A204.1 (cell line): ENCODE measurements around the gene ARHGAP27.

Experiments
- FAIRE-seq: peaks from 2 replicates; lab custom pipeline; 2012; peaks lifted over from hg19 to GRCh38; lab: Jason Lieb, UNC

ARHGAP27 gene

DNA sequence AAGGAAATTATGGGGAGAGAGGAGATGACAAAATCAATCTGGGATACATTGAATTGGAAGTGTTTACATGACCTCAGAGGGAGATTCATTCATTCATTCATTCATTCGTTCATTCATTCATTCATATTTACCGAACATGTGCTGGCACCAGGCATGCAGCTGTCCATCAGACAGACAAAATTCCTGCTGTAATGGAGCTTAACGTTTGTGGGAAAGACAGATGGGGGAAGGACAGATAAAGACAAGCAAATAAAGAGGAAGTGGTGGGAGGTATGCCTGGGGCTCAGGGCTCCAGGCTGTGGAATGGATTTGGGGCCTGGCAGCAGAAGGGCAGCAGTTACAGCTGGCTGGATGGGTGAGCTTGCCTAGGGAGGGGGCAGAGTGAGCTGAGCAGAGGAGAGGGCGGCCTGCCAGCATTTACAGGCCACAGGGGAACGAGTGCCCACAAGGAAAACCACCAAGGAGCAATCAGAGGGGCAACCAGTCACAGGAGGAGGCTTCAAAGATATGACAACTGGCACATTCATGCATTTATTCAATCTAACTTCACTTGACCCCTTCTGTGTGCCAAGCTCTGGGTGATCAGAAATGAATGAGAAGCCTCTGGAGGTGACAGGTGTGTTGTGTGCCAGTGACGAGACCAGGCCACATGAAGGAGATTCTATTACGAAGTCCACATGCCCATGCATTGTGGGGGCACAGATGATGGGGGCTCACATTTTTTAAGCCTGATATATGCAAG is 48.5 kb downstream of the ARHGAP27 start:
- no peak for FAIRE-seq

- no peak for FAIRE-seq
These were observed 49.7 kb downstream of the ARHGAP27 start for GRCh38 chr17:45383003-45383402.

GRCh38 chr17:45382226-45382625 is 50.4 kb downstream of the ARHGAP27 start:
- FAIRE-seq, result no peak

- FAIRE-seq, result no peak
These were observed 51.7 kb downstream of the ARHGAP27 start for GRCh38 chr17:45380991-45381390.

- FAIRE-seq, result no peak
These were observed 52.5 kb downstream of the ARHGAP27 start for GRCh38 chr17:45380046-45380765.

- no peak for FAIRE-seq
These were observed 55.3 kb downstream of the ARHGAP27 start for GRCh38 chr17:45377401-45377800.

DNA sequence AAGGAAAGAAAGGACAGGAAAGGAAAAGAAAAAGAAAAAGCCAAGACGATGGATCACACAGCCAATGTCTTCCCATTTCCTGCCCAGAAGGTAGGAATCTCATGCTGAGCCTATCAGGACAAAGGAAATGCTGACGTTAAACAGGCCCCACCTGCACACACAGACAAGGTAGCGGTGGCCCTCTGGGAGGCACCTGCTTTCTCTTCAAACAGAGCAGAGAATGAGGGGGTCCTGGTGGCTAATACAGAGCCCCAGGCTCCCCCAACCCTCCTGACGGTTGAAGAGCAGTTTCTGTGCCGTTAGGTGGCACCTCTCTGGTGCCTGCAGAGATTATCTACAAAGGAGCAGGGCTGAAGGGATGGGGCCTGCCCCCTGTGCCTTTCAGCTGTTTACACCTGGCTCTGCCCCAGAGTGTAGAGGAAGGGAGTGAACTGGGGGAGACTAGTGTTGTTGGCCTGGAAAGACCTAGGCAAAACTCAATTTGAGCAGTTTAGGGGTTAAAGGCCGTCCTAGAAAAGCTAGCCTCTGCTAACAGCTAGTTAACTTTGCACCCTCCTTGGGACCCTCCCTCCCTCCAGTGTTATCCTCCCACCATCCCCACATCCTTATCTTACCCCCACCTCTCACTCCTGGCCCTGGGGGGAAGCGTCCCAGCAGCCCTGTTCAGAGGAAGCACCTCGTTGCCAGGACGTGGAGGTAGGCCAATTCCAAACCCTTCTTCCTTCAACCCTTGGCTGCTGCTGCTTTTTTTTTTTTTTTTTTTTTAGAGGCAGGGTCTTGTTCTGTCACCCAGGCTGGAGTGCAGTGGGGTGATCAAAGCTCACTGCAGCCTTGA is 56.3 kb downstream of the ARHGAP27 start:
- FAIRE-seq, result no peak

DNA sequence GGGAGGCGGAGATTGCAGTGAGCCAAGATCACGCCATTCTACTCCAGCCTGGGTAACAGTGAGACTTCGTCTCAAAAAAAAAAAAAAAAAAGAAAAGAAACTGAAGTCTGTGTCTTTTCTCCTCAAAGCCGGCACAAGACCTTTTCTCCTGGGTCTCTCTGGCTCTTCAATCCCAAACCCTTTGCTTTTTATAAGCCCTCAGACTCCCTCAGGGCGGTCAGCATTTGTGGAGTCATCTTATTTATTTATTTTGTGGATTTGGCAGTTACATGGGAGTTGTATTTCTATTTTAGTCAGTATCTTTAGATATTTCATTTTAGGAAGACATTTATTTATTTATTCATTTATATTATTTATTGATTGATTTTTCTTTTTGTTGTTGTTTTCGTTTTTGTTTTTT is 58.2 kb downstream of the ARHGAP27 start:
- no peak for FAIRE-seq

DNA sequence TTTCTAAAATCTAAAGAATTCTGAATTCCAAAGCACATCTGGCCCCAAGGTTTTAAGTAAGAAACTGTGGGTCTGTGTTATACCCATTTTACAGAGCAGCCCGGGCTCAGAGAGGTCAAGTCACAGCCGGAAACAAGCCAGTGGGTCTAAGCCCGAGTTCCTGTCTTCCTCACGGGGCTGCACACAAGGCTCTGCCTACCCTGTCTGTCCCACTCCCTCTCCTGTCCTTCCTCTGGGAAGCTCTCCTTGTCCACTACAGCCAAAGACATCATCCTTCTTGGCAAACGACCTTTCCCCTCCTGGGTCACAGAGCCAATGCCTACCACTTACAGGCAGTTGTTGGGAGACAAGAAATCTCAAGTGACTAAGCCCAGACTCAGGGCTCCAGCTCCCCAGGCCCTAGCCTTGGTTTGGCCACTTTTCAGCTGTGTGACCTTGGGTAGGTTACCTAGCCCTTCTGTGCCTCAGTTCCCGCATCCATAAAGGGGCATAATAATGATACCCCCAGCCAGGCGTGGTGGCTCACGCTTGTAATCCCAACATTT is 60.3 kb downstream of the ARHGAP27 start:
- no peak for FAIRE-seq

GRCh38 chr17:45371414-45372324 is 61.0 kb downstream of the ARHGAP27 start:
- FAIRE-seq, result peak; percentile 85

DNA sequence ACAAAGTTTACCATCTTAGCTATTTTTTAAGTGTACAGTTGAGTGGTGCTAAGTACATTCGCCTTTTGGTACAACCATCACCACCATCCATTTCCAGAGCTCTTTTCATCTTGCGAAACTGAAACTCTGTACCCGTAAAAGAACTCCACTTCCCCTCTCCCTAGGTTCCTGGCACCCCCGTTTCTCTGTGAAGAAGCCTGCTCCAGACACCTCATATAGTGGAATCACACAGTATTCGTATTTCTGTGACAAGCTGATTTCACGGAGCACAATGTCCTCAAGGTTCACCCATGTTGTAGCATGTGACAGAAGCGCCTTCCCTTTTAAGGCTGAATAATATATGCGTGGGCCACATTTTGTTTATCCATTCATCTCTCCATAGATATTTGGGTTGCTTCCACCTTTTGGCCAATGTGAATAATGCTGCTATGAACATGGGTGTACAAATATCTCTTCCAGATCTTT is 61.7 kb downstream of the ARHGAP27 start:
- FAIRE-seq, result no peak

DNA sequence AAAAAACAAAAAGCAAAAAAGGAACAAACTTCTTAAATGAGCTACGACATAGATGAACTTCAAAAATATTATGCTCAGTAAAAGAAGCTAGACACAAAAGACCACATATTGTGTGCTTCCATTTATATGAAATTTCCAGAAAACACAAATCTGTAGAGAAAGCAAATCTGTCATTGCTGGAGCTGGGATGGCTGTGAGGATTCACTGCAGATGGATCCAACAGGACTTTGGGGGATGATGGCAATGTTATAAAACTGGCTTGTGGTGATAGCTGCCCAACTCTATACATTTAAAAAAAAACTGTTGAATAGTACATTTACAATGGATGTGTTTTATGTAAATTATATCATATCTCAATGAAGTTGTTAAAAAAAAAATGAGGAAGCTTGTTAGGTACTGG is 63.2 kb downstream of the ARHGAP27 start:
- FAIRE-seq, result no peak

DNA sequence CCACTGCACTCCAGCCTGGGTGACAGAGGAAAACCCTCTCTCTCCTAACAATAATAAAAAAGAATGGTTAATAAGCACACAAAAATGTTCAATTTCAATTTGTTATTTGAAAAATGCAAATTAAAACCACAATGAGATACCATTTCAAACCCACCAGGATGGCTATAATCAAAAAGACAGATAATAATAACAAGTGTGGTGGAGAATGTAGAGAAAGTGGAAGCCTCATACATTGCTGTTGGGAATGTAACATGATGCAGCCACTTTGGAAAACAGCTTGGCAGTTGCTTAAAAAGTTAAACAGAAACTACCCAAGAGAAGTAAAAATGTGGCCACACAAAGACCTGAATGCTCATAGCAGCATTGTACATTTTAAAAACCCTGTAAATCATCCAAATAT is 64.0 kb downstream of the ARHGAP27 start:
- FAIRE-seq, result peak; percentile 89

DNA sequence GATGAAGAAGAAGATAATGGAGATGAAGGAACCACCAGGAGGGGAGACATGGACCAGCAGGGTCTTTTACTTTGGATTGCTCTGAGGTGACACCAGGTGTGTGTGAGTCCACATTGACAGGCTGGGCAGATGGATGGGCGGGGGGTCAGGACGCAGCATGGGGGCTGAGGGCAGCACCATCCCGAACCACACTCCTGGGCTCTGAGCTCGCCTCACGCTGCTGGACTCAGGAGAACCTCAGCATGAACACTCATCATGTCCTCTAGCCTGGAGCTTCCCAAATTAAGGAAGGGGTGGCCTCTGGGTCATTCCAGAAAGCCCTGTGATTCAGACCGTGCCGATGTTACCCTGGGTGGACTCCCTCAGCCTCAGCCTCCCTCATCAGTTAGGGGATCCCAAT is 65.5 kb downstream of the ARHGAP27 start:
- FAIRE-seq, result no peak

DNA sequence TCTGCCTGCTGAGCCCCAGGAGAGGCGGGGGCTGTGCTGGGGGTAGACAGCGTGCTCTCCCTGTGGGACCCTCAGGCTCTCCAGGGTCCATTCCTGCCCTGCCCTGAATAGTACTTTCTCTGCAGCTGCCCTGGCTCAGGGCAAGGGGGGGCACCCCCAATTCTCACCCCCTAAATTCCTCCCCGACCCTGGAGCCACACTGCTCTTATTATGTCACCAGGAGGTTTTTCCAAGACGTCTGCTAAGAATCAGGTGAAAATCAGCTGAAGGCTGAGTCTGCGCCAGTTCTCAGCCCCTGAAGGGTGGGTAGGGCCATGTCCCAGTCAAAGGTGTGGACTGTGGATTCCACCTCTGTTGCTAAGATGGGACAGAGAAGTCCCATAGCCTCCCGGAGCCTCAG is 66.0 kb downstream of the ARHGAP27 start:
- no peak for FAIRE-seq

DNA sequence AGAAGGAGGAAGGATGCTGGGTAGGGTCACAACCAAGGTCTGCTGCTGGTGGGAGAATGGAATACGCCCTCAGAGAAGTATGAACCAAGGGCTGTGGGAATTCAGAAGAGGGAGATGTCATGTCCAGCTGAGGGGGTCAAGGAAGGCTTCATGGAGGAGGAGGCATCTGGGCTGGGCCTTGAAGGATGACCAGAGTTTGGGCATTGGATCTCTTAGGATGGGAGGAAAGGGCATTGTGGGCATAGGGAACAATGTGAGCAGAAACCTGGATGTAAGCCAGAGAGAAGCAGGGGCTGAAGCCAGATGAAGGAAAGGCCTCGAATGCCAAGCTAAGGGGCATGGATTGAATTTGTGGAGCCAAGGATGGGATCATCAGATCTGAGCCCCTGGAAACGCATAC is 66.6 kb downstream of the ARHGAP27 start:
- no peak for FAIRE-seq

GRCh38 chr17:45364531-45365390 is 67.9 kb downstream of the ARHGAP27 start:
- FAIRE-seq, result no peak

- FAIRE-seq, result no peak
These were observed 69.2 kb downstream of the ARHGAP27 start for GRCh38 chr17:45363498-45363897.

- no peak for FAIRE-seq
These were observed 70.7 kb downstream of the ARHGAP27 start for GRCh38 chr17:45361976-45362375.

GRCh38 chr17:45361451-45361850 is 71.2 kb downstream of the ARHGAP27 start:
- no peak for FAIRE-seq
